ENCODE results near the gene DNER.
A peak's percentile ranks its signal among the peaks of the same experiment; 100 is the strongest.

The DNER gene

DNA sequence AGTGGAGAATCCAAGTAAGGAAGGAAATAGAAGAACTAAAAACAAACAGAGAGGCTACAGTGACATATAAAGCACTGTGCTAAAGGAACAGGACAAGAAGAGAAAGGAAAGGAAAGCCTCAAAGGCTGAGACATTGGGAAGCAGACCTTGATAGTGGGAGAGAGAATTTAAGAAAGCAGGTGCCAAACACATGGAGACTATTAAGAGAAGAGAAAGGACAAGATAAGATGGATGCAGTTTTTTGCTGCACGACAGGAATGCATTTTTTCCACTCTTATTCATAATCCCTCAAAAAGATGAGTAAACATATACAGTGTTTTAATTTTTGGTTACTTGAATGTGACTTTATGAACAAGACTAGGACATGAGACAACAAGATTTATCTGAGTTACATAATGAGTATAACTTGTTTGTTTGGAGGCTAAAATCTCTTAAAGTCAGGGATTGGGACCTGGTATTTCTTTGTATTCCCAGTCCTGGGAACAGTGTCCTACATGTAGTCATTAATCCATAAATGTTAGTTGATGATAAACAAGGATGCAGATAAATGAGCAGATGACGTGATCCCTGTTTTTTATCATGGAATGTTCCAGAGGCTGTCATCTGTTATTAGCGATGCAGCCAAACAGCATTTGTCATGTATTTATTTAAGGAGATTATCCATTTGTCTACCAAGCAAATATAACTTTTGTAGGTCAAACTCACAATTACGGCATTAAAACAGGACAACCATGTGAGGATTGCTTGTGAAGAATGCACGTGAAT is 141.7 kb downstream of the DNER start:
- H3K9me3 ChIP-seq (ENCODE audit: insufficient read depth, low read depth, low read length) = no peaks in the 10 kb centered on the region
- no peak overlapping the region for H4K12ac ChIP-seq (ENCODE audit: low read depth, low read length)
- no peak overlapping the region for H2BK12ac ChIP-seq (ENCODE audit: low read length)
- H3K27me3 ChIP-seq (ENCODE audit: insufficient read depth, low read length) = no peaks in the 10 kb centered on the region
- WGBS (ENCODE audit: extremely low coverage, insufficient coverage, insufficient read length) = no CpG with 5 or more reads among the region's 5 CpGs
- no peak overlapping the region for H4K91ac ChIP-seq (ENCODE audit: low read depth, low read length)
- no peaks in the 10 kb centered on the region for H3K36me3 ChIP-seq (ENCODE audit: control insufficient read depth in 1 of 2, insufficient read depth in 2 of 2, low read length in 2 of 2)
- no peaks in the 10 kb centered on the region for H3K79me1 ChIP-seq (ENCODE audit: low read length)
- no peak overlapping the region for H2AFZ ChIP-seq (ENCODE audit: insufficient read depth, low read length, poor library complexity)
- no peaks in the 10 kb centered on the region for H3K4me1 ChIP-seq (ENCODE audit: control insufficient read depth in 1 of 2, insufficient read depth in 2 of 2, low read length in 2 of 2)
- no peak overlapping the region for H3K27ac ChIP-seq (ENCODE audit: low read depth, low read length)
- H2AK5ac ChIP-seq (ENCODE audit: low read length) = no peak overlapping the region
- H3K4ac ChIP-seq (ENCODE audit: low read depth, low read length) = no peak overlapping the region
- no peak overlapping the region for H2BK5ac ChIP-seq (ENCODE audit: low read depth, low read length, poor library complexity)
- peak in 1 of 2 donors; percentile 14 for DNase-seq
- H4K8ac ChIP-seq (ENCODE audit: low read depth, low read length) = no peak overlapping the region
- no peak overlapping the region for H3K18ac ChIP-seq (ENCODE audit: low read length)
- H3K79me2 ChIP-seq (ENCODE audit: control insufficient read depth, insufficient read depth, low read length, poor library complexity) = no peaks in the 10 kb centered on the region
- H3K4me2 ChIP-seq (ENCODE audit: low read length) = no peak overlapping the region
- no peak overlapping the region for H3K4me3 ChIP-seq (ENCODE audit: low read depth, low read length)
- no peak overlapping the region for H3K23ac ChIP-seq (ENCODE audit: low read length)
- no peak overlapping the region for H2BK120ac ChIP-seq (ENCODE audit: insufficient read depth, low read length, poor library complexity)
- no peak overlapping the region for H3K9ac ChIP-seq (ENCODE audit: low read length)
- H3K14ac ChIP-seq (ENCODE audit: low read length) = no peak overlapping the region

DNA sequence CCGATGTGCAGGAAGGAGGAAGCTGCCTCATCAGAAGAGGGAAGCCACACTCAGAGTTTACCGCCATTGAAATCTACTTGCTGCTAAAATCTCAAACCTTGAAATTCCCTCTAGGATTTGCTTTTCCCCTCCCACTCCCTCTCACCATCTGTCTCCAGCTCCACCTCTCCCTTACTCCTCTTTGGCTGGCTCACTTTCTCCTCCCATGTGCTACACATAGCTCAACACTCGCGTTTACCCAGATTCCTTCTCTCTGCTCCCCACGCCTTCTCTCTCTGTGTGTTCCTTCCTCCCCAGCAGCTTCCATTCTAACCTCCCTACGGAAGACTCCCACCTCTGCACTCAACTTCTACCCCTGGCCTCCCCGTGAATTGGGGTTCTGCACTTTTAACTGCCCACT is 143.1 kb downstream of the DNER start:
- H3K18ac ChIP-seq (ENCODE audit: low read length) = no peak overlapping the region

DNA sequence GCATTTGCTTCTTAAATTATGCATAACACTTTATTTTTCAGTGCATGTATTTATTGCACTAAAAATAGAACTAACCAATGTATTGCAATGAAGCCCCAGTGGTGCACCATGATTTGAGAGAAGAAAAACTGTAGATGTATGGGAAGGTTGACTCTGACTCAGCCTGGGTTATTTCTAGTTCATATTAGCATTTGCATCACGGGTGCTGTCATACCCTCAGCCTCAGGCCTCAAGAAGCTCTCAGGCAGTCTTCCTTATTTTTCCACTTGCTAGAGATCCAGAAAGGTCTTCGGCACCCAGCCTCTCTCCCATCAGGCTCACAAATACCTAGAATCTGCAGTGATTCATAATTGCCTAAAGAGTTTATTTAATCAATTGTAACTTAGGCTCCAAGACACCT is 148.0 kb downstream of the DNER start:
- Histone ChIP-seq H4K12ac (ENCODE audit: low read depth, low read length) (no peak overlapping the region), H3K4ac (ENCODE audit: low read depth, low read length) (no peak overlapping the region), H3K9ac (ENCODE audit: low read length) (no peak overlapping the region), H3K4me3 (ENCODE audit: low read depth, low read length) (no peak overlapping the region), H3K27ac (ENCODE audit: low read depth, low read length) (no peak overlapping the region), H3K23ac (ENCODE audit: low read length) (no peak overlapping the region), H2BK12ac (ENCODE audit: low read length) (no peak overlapping the region), H3K4me1 (ENCODE audit: control insufficient read depth in 1 of 2, insufficient read depth in 2 of 2, low read length in 2 of 2) (no peaks in the 10 kb centered on the region), H2BK5ac (ENCODE audit: low read depth, low read length, poor library complexity) (no peak overlapping the region), H4K91ac (ENCODE audit: low read depth, low read length) (no peak overlapping the region), H4K8ac (ENCODE audit: low read depth, low read length) (no peak overlapping the region), H2AK5ac (ENCODE audit: low read length) (no peak overlapping the region), H3K27me3 (ENCODE audit: insufficient read depth, low read length) (no peaks in the 10 kb centered on the region), H2BK120ac (ENCODE audit: insufficient read depth, low read length, poor library complexity) (no peak overlapping the region), H3K36me3 (ENCODE audit: control insufficient read depth in 1 of 2, insufficient read depth in 2 of 2, low read length in 2 of 2) (no peaks in the 10 kb centered on the region), H2AFZ (ENCODE audit: insufficient read depth, low read length, poor library complexity) (no peak overlapping the region), H3K9me3 (ENCODE audit: insufficient read depth, low read depth, low read length) (peaks cover 3% of the 10 kb centered on the region), H3K14ac (ENCODE audit: low read length) (no peak overlapping the region), H3K79me1 (ENCODE audit: low read length) (no peaks in the 10 kb centered on the region), H3K4me2 (ENCODE audit: low read length) (no peak overlapping the region), H3K79me2 (ENCODE audit: control insufficient read depth, insufficient read depth, low read length, poor library complexity) (no peaks in the 10 kb centered on the region), H3K18ac (ENCODE audit: low read length) (no peak overlapping the region)
- DNase-seq = no peak
- no CpG with 5 or more reads among the region's 2 CpGs for WGBS (ENCODE audit: extremely low coverage, insufficient coverage, insufficient read length)

More for the DNA sequence above, 143.1 kb downstream of the DNER start:
- H3K4me1 ChIP-seq (ENCODE audit: control insufficient read depth in 1 of 2, insufficient read depth in 2 of 2, low read length in 2 of 2) = no peaks in the 10 kb centered on the region
- H3K9ac ChIP-seq (ENCODE audit: low read length) = no peak overlapping the region
- no peaks in the 10 kb centered on the region for H3K79me1 ChIP-seq (ENCODE audit: low read length)
- no peak overlapping the region for H3K4ac ChIP-seq (ENCODE audit: low read depth, low read length)
- H2BK5ac ChIP-seq (ENCODE audit: low read depth, low read length, poor library complexity) = no peak overlapping the region
- no peak overlapping the region for H3K4me3 ChIP-seq (ENCODE audit: low read depth, low read length)
- no peak overlapping the region for H3K4me2 ChIP-seq (ENCODE audit: low read length)
- no peak overlapping the region for H3K27ac ChIP-seq (ENCODE audit: low read depth, low read length)
- H4K8ac ChIP-seq (ENCODE audit: low read depth, low read length) = no peak overlapping the region
- no peak for DNase-seq
- no peak overlapping the region for H3K23ac ChIP-seq (ENCODE audit: low read length)
- no peaks in the 10 kb centered on the region for H3K79me2 ChIP-seq (ENCODE audit: control insufficient read depth, insufficient read depth, low read length, poor library complexity)
- no peaks in the 10 kb centered on the region for H3K9me3 ChIP-seq (ENCODE audit: insufficient read depth, low read depth, low read length)
- H3K14ac ChIP-seq (ENCODE audit: low read length) = no peak overlapping the region
- WGBS (ENCODE audit: extremely low coverage, insufficient coverage, insufficient read length) = no CpG with 5 or more reads among the region's 7 CpGs
- H4K12ac ChIP-seq (ENCODE audit: low read depth, low read length) = no peak overlapping the region
- H2AK5ac ChIP-seq (ENCODE audit: low read length) = no peak overlapping the region
- H2BK12ac ChIP-seq (ENCODE audit: low read length) = no peak overlapping the region
- H3K36me3 ChIP-seq (ENCODE audit: control insufficient read depth in 1 of 2, insufficient read depth in 2 of 2, low read length in 2 of 2) = no peaks in the 10 kb centered on the region
- no peak overlapping the region for H4K91ac ChIP-seq (ENCODE audit: low read depth, low read length)
- no peak overlapping the region for H2BK120ac ChIP-seq (ENCODE audit: insufficient read depth, low read length, poor library complexity)
- no peak overlapping the region for H2AFZ ChIP-seq (ENCODE audit: insufficient read depth, low read length, poor library complexity)
- no peaks in the 10 kb centered on the region for H3K27me3 ChIP-seq (ENCODE audit: insufficient read depth, low read length)

DNA sequence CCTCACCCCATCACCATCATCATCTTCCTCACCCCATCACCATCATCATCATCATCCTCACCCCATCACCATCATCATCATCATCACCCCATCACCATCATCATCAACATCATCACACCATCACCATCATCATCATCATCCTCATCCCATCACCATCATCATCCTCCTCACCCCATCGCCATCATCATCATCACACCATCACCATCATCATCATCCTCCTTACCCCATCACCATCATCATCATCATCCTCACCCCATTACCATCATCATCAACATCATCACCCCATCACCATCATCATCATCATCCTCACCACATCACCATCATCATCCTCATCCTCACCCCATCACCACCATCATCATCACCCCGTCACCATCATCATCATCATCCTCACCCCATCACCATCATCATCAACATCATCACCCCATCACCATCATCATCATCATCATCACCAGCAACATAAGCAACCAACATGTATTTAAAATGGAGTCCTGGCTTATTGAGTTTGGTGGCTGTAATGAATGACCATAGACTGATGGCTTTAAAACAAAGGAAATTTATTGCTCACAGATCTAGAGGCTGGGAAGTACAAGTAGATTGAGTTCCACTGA is 150.0 kb downstream of the DNER start:
- no peak overlapping the region for H2AK5ac ChIP-seq (ENCODE audit: low read length)
- H3K79me2 ChIP-seq (ENCODE audit: control insufficient read depth, insufficient read depth, low read length, poor library complexity) = no peaks in the 10 kb centered on the region
- H2AFZ ChIP-seq (ENCODE audit: insufficient read depth, low read length, poor library complexity) = no peak overlapping the region
- H3K18ac ChIP-seq (ENCODE audit: low read length) = no peak overlapping the region
- H3K27me3 ChIP-seq (ENCODE audit: insufficient read depth, low read length) = no peaks in the 10 kb centered on the region
- no peaks in the 10 kb centered on the region for H3K79me1 ChIP-seq (ENCODE audit: low read length)
- no peak overlapping the region for H3K4ac ChIP-seq (ENCODE audit: low read depth, low read length)
- H3K27ac ChIP-seq (ENCODE audit: low read depth, low read length) = no peak overlapping the region
- H3K4me1 ChIP-seq (ENCODE audit: control insufficient read depth in 1 of 2, insufficient read depth in 2 of 2, low read length in 2 of 2) = no peaks in the 10 kb centered on the region
- no peak overlapping the region for H2BK5ac ChIP-seq (ENCODE audit: low read depth, low read length, poor library complexity)
- H3K4me2 ChIP-seq (ENCODE audit: low read length) = no peak overlapping the region
- H3K36me3 ChIP-seq (ENCODE audit: control insufficient read depth in 1 of 2, insufficient read depth in 2 of 2, low read length in 2 of 2) = no peaks in the 10 kb centered on the region
- no peak overlapping the region for H2BK120ac ChIP-seq (ENCODE audit: insufficient read depth, low read length, poor library complexity)
- no peak overlapping the region for H4K8ac ChIP-seq (ENCODE audit: low read depth, low read length)
- H3K23ac ChIP-seq (ENCODE audit: low read length) = no peak overlapping the region
- WGBS (ENCODE audit: extremely low coverage, insufficient coverage, insufficient read length) = 100% methylated on average over 2 of the region's 2 CpGs
- no peak overlapping the region for H3K14ac ChIP-seq (ENCODE audit: low read length)
- H3K9ac ChIP-seq (ENCODE audit: low read length) = no peak overlapping the region
- H3K4me3 ChIP-seq (ENCODE audit: low read depth, low read length) = no peak overlapping the region
- no peak overlapping the region for H4K91ac ChIP-seq (ENCODE audit: low read depth, low read length)
- peaks cover 3% of the 10 kb centered on the region for H3K9me3 ChIP-seq (ENCODE audit: insufficient read depth, low read depth, low read length)
- H2BK12ac ChIP-seq (ENCODE audit: low read length) = no peak overlapping the region
- DNase-seq = no peak
- H4K12ac ChIP-seq (ENCODE audit: low read depth, low read length) = no peak overlapping the region

All from trophoblast cell (in vitro differentiated cells and primary cell).